Naive thymus-derived CD8-positive, alpha-beta T cell (primary cell): ENCODE results near the gene COL8A1. TPM values are rescaled to one million over a fixed set of nuclear protein-coding genes. Genes with fewer than 3 reads are reported as not detected.

Source experiments
- ATAC-seq, 2 donors: fragments of 150-1000 bp; cut with Tn5 transposase in 1 of 2; sonication (Bioruptor Pico), chemical (Tn5 transposase) in 1 of 2; 1 replicate in 1 of 2; 2 replicates in 1 of 2; pipeline ENCODE4 v1.10.0; 2021; ENCODE audit warnings: mild to moderate bottlenecking in 2 of 2, moderate library complexity in 2 of 2
- POLR2A ChIA-PET: fragments of 350-600 bp; sonication (Branson Sonifier 250); formaldehyde crosslinking; loops from one replicate; lab custom pipeline; 2021; ENCODE audit warnings: antibody characterized with exemption; lab: Charles Lee
- DNase-seq, 10 donors: peaks; one replicate each; pipeline versions ENCODE4 v3.0.0 to v3.0.0-alpha.2; 2020 to 2022
- H3K27ac Mint-ChIP-seq, 10 donors: one replicate each; pipeline ENCODE4 v1.8.0; 2020 to 2022; ENCODE audit warnings: mild to moderate bottlenecking in 10 of 10, mixed read lengths in 10 of 10, moderate library complexity in 4 of 10, inconsistent platforms in 1 of 10
- H3K27me3 Mint-ChIP-seq, 5 donors: one replicate each; pipeline ENCODE4 v1.8.0; 2021 to 2022; ENCODE audit warnings: mixed read lengths in 5 of 5
- H3K36me3 Mint-ChIP-seq, 3 donors: one replicate each; pipeline ENCODE4 v1.8.0; 2020 to 2022; ENCODE audit warnings: mixed read lengths in 3 of 3, mild to moderate bottlenecking in 2 of 3, inconsistent platforms in 1 of 3
- H3K4me1 Mint-ChIP-seq, 4 donors: one replicate each; pipeline ENCODE4 v1.8.0; 2021 to 2022; ENCODE audit warnings: mixed read lengths in 4 of 4
- H3K4me3 Mint-ChIP-seq, 10 donors: one replicate each; pipeline ENCODE4 v1.8.0; 2020 to 2022; ENCODE audit warnings: mild to moderate bottlenecking in 10 of 10, mixed read lengths in 10 of 10, moderate library complexity in 6 of 10, inconsistent platforms in 1 of 10
- H3K9me3 Mint-ChIP-seq, 9 donors: one replicate each; pipeline ENCODE4 v1.8.0; 2020 to 2022; ENCODE audit warnings: mixed read lengths in 9 of 9, mild to moderate bottlenecking in 3 of 9, inconsistent platforms in 1 of 9, moderate library complexity in 1 of 9
- polyA plus RNA-seq, 3 donors: library from polyadenylated mRNA; unstranded; fragments of 300-500 nt; fragmentation: Illumina TruSeq; gene quantifications; one replicate each; pipeline ENCODE4 v1.2.3, GENCODE V29; 2021
- total RNA-seq, 8 experiments: library from RNA in 2 of 8; stranded (reverse) in 2 of 8; gene quantifications; one replicate each; pipeline ENCODE4 v1.2.3 and lab custom pipeline; 2021 to 2026

Gene COL8A1
- total and polyA plus RNA-seq, 5 experiments from 2014 or later, result 0.21 TPM; not detected in 4

GRCh38 chr3:99762901-99763300 lies 124.5 kb downstream of the COL8A1 start:
- Mint-ChIP-seq H3K27me3 (peaks cover 0 to 9% (median 4%) of the 10 kb centered on the region in 5 donors), H3K4me1 (no peaks in the 10 kb centered on the region), H3K27ac (no peak overlapping the region), H3K4me3 (no peak overlapping the region), H3K9me3 (no peaks in the 10 kb centered on the region), H3K36me3 (no peaks in the 10 kb centered on the region)
- POLR2A ChIA-PET, result no interaction called here
- DNase-seq, result no peak
- ATAC-seq, result no peak

GRCh38 chr3:99764377-99764776 lies 126.0 kb downstream of the COL8A1 start:
- Mint-ChIP-seq H3K4me3 (no peak overlapping the region), H3K27me3 (peaks cover 0 to 9% (median 4%) of the 10 kb centered on the region in 5 donors), H3K36me3 (no peaks in the 10 kb centered on the region), H3K27ac (no peak overlapping the region), H3K4me1 (no peaks in the 10 kb centered on the region), H3K9me3 (no peaks in the 10 kb centered on the region)
- DNase-seq, result no peak
- ATAC-seq, result no peak
- POLR2A ChIA-PET, result no interaction called here

GRCh38 chr3:99765042-99765942 lies 126.9 kb downstream of the COL8A1 start:
- Mint-ChIP-seq H3K4me3 (no peak overlapping the region), H3K4me1 (no peaks in the 10 kb centered on the region), H3K27me3 (peaks cover 0 to 9% (median 4%) of the 10 kb centered on the region in 5 donors), H3K36me3 (no peaks in the 10 kb centered on the region), H3K9me3 (no peaks in the 10 kb centered on the region), H3K27ac (no peak overlapping the region)
- ATAC-seq (no peak), DNase-seq (no peak)
- POLR2A ChIA-PET, result no interaction called here

GRCh38 chr3:99767291-99767690 lies 128.9 kb downstream of the COL8A1 start:
- no peak overlapping the region for H3K4me3 Mint-ChIP-seq
- no peak for ATAC-seq
- H3K4me1 Mint-ChIP-seq, result no peaks in the 10 kb centered on the region
- no peak for DNase-seq
- peaks cover 0 to 14% (median 3%) of the 10 kb centered on the region in 5 donors for H3K27me3 Mint-ChIP-seq
- H3K27ac Mint-ChIP-seq, result no peak overlapping the region
- POLR2A ChIA-PET, result no interaction called here
- H3K9me3 Mint-ChIP-seq, result no peaks in the 10 kb centered on the region
- no peaks in the 10 kb centered on the region for H3K36me3 Mint-ChIP-seq

GRCh38 chr3:99768126-99768525 lies 129.7 kb downstream of the COL8A1 start:
- POLR2A ChIA-PET, result no interaction called here
- Mint-ChIP-seq H3K36me3 (no peaks in the 10 kb centered on the region), H3K9me3 (no peaks in the 10 kb centered on the region), H3K27ac (no peak overlapping the region), H3K27me3 (peaks cover 0 to 8% (median 2%) of the 10 kb centered on the region in 5 donors), H3K4me3 (no peak overlapping the region), H3K4me1 (no peaks in the 10 kb centered on the region)
- DNase-seq, result no peak
- no peak for ATAC-seq

- Mint-ChIP-seq H3K36me3 (no peaks in the 10 kb centered on the region), H3K27me3 (peaks cover 0 to 8% (median 2%) of the 10 kb centered on the region in 5 donors), H3K4me3 (no peak overlapping the region), H3K9me3 (no peaks in the 10 kb centered on the region), H3K27ac (no peak overlapping the region), H3K4me1 (no peaks in the 10 kb centered on the region)
- POLR2A ChIA-PET, result no interaction called here
- DNase-seq (no peak), ATAC-seq (no peak)
Measured at GRCh38 chr3:99768808-99769501, 130.6 kb downstream of the COL8A1 start.

- POLR2A ChIA-PET, result no interaction called here
- Mint-ChIP-seq H3K9me3 (no peaks in the 10 kb centered on the region), H3K27me3 (peaks cover 1 to 13% (median 4%) of the 10 kb centered on the region in 5 donors), H3K36me3 (no peaks in the 10 kb centered on the region), H3K4me1 (no peaks in the 10 kb centered on the region), H3K27ac (no peak overlapping the region), H3K4me3 (no peak overlapping the region)
- ATAC-seq (no peak), DNase-seq (no peak)
Measured at GRCh38 chr3:99772171-99772570, 133.8 kb downstream of the COL8A1 start.

GRCh38 chr3:99772671-99773070 lies 134.3 kb downstream of the COL8A1 start:
- Mint-ChIP-seq H3K27me3 (peaks cover 1 to 18% (median 7%) of the 10 kb centered on the region in 5 donors), H3K4me3 (no peak overlapping the region), H3K27ac (no peak overlapping the region), H3K36me3 (no peaks in the 10 kb centered on the region), H3K9me3 (no peaks in the 10 kb centered on the region), H3K4me1 (no peaks in the 10 kb centered on the region)
- ATAC-seq (no peak), DNase-seq (no peak)
- POLR2A ChIA-PET, result no interaction called here

GRCh38 chr3:99774467-99774866 lies 136.1 kb downstream of the COL8A1 start:
- H3K27me3 Mint-ChIP-seq, result peaks cover 4 to 30% (median 8%) of the 10 kb centered on the region in 5 donors
- ATAC-seq (no peak), DNase-seq (no peak)
- H3K4me1 Mint-ChIP-seq, result no peaks in the 10 kb centered on the region
- no peaks in the 10 kb centered on the region for H3K36me3 Mint-ChIP-seq
- POLR2A ChIA-PET, result no interaction called here
- H3K27ac Mint-ChIP-seq, result no peak overlapping the region
- no peak overlapping the region for H3K4me3 Mint-ChIP-seq
- H3K9me3 Mint-ChIP-seq, result no peaks in the 10 kb centered on the region

GRCh38 chr3:99776516-99777209 lies 138.3 kb downstream of the COL8A1 start:
- H3K27ac Mint-ChIP-seq, result no peak overlapping the region
- ATAC-seq (no peak), DNase-seq (no peak)
- no peaks in the 10 kb centered on the region for H3K9me3 Mint-ChIP-seq
- no peaks in the 10 kb centered on the region for H3K36me3 Mint-ChIP-seq
- H3K27me3 Mint-ChIP-seq, result peaks cover 8 to 39% (median 16%) of the 10 kb centered on the region in 5 donors
- peaks cover 0 to 6% (median 3%) of the 10 kb centered on the region in 4 donors for H3K4me1 Mint-ChIP-seq
- POLR2A ChIA-PET, result no interaction called here
- no peak overlapping the region for H3K4me3 Mint-ChIP-seq

GRCh38 chr3:99777210-99777549 lies 138.8 kb downstream of the COL8A1 start:
- H3K4me1 Mint-ChIP-seq, result peaks cover 0 to 6% (median 3%) of the 10 kb centered on the region in 4 donors
- H3K9me3 Mint-ChIP-seq, result no peaks in the 10 kb centered on the region
- H3K4me3 Mint-ChIP-seq, result no peak overlapping the region

GRCh38 chr3:99777708-99778107 lies 139.3 kb downstream of the COL8A1 start:
- Mint-ChIP-seq H3K9me3 (no peaks in the 10 kb centered on the region), H3K36me3 (no peaks in the 10 kb centered on the region), H3K27me3 (peaks cover 9 to 45% (median 18%) of the 10 kb centered on the region in 5 donors), H3K27ac (no peak overlapping the region), H3K4me3 (no peak overlapping the region), H3K4me1 (peaks cover 0 to 6% (median 3%) of the 10 kb centered on the region in 4 donors)
- ATAC-seq (no peak), DNase-seq (no peak)
- POLR2A ChIA-PET, result no interaction called here

More at GRCh38 chr3:99777210-99777549, 138.8 kb downstream of the COL8A1 start:
- Mint-ChIP-seq H3K36me3 (no peaks in the 10 kb centered on the region), H3K27ac (no peak overlapping the region), H3K27me3 (peaks cover 9 to 44% (median 18%) of the 10 kb centered on the region in 5 donors)
- POLR2A ChIA-PET, result no interaction called here
- DNase-seq (no peak), ATAC-seq (no peak)

GRCh38 chr3:99780749-99781148 lies 142.4 kb downstream of the COL8A1 start:
- no peak for DNase-seq
- Mint-ChIP-seq H3K27me3 (peaks cover 7 to 64% (median 23%) of the 10 kb centered on the region in 5 donors), H3K27ac (no peak overlapping the region)

More at GRCh38 chr3:99780749-99781148, 142.4 kb downstream of the COL8A1 start:
- POLR2A ChIA-PET, result no interaction called here
- Mint-ChIP-seq H3K36me3 (no peaks in the 10 kb centered on the region), H3K4me3 (no peak overlapping the region), H3K4me1 (peaks cover 0 to 6% (median 3%) of the 10 kb centered on the region in 4 donors), H3K9me3 (no peaks in the 10 kb centered on the region)
- no peak for ATAC-seq
